GM19372 (cell line): ENCODE results near the gene TBC1D12.
"Not testable (repeated sequence)": the region's sequence is repeated elsewhere in the genome, so short reads cannot be mapped to it uniquely, and the experiment has no call there.

Experiments used
- ATAC-seq: cut with Tn5 transposase; IDR thresholded peaks from one replicate; pipeline ENCODE4 v1.9.1; 2021; ENCODE audit warnings: mild to moderate bottlenecking, low read depth, moderate library complexity; ENCODE audit not compliant: unreplicated experiment

The TBC1D12 gene

GRCh38 chr10:94402204-94402842 is at the start of gene TBC1D12:
Gene TBC1D12 (plus strand): TSS chr10:94402541. CDS start chr10:94402614, 73 bp downstream.
- peak; percentile 64 for ATAC-seq

- no peak for ATAC-seq
Measured at GRCh38 chr10:94353336-94353735, 49.0 kb upstream of the TBC1D12 start.

GRCh38 chr10:94355841-94356240 is 46.5 kb upstream of the TBC1D12 start:
- no peak for ATAC-seq

GRCh38 chr10:94357193-94357592 is 45.1 kb upstream of the TBC1D12 start:
- no peak for ATAC-seq

GRCh38 chr10:94358480-94358879 is 43.9 kb upstream of the TBC1D12 start:
- ATAC-seq: no peak

GRCh38 chr10:94361171-94361794 is 41.1 kb upstream of the TBC1D12 start:
- no peak for ATAC-seq

GRCh38 chr10:94362360-94363250 is 39.7 kb upstream of the TBC1D12 start, which contains the start of gene NOC3L:
Gene NOC3L (minus strand): TSS chr10:94362939. CDS start chr10:94362838, 101 bp downstream.
- peak; percentile 100 for ATAC-seq

GRCh38 chr10:94363251-94363565 is 39.1 kb upstream of the TBC1D12 start:
- peak; percentile 27 for ATAC-seq

GRCh38 chr10:94364482-94364881 is 37.9 kb upstream of the TBC1D12 start:
- ATAC-seq: no peak

- ATAC-seq: no peak
Measured at GRCh38 chr10:94366382-94366781, 36.0 kb upstream of the TBC1D12 start.

GRCh38 chr10:94370501-94370900 is 31.8 kb upstream of the TBC1D12 start:
- no peak for ATAC-seq

GRCh38 chr10:94375374-94375773 is 27.0 kb upstream of the TBC1D12 start:
- ATAC-seq: no peak

- ATAC-seq: no peak
Measured at GRCh38 chr10:94376865-94377264, 25.5 kb upstream of the TBC1D12 start.

- no peak for ATAC-seq
Measured at GRCh38 chr10:94383530-94383929, 18.8 kb upstream of the TBC1D12 start.

- not testable (repeated sequence) for ATAC-seq
Measured at GRCh38 chr10:94385733-94386132, 16.6 kb upstream of the TBC1D12 start.

GRCh38 chr10:94392117-94392516 is 10.2 kb upstream of the TBC1D12 start:
- ATAC-seq: not testable (repeated sequence)

GRCh38 chr10:94397549-94398370 is 4.6 kb upstream of the TBC1D12 start:
- ATAC-seq: no peak

GRCh38 chr10:94398762-94399161 is 3.6 kb upstream of the TBC1D12 start:
- no peak for ATAC-seq

GRCh38 chr10:94402843-94403379 is 570 bp downstream of the TBC1D12 start:
- ATAC-seq: peak; percentile 16
